Measurements from ENCODE around the gene VPS35L.

The VPS35L gene

DNA sequence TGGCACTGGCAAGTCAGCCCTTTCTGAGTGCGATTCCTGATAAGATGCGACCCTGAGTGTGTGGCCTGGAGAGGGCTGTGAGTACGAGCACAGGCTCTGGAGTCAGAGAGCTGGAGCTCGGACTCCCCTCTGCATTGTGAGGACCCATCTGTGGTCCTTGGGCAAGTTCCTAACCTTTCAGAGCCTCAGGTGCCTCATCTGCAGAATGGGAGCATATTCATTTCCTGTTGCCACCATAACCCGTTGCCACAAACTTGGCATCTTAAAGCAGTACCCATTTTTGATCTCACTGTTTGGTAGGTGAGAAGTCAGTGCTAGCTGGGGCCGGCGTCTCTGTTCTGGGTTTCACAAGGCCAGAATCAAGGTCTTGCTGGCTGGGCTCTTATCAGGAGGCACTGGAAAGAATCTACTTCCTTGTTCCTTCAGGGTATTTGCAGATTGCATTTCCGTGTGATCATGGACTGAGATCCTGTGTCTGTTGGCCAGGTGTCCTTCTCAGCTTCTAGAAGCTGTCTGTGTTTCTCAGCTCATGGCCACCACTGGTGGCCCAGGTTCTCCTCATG is 142.3 kb downstream of the VPS35L start:
- Mint-ChIP-seq H3K9me3 (no peaks in the 10 kb centered on the region), H3K27me3 (no peaks in the 10 kb centered on the region), H3K27ac (no peak overlapping the region), H3K4me3 (no peak overlapping the region), H3K36me3 (ENCODE audit: low read depth) (peaks cover 59% of the 10 kb centered on the region), H3K4me1 (peaks cover 40% of the 10 kb centered on the region)
- no peak for DNase-seq
- ATAC-seq = no peak

DNA sequence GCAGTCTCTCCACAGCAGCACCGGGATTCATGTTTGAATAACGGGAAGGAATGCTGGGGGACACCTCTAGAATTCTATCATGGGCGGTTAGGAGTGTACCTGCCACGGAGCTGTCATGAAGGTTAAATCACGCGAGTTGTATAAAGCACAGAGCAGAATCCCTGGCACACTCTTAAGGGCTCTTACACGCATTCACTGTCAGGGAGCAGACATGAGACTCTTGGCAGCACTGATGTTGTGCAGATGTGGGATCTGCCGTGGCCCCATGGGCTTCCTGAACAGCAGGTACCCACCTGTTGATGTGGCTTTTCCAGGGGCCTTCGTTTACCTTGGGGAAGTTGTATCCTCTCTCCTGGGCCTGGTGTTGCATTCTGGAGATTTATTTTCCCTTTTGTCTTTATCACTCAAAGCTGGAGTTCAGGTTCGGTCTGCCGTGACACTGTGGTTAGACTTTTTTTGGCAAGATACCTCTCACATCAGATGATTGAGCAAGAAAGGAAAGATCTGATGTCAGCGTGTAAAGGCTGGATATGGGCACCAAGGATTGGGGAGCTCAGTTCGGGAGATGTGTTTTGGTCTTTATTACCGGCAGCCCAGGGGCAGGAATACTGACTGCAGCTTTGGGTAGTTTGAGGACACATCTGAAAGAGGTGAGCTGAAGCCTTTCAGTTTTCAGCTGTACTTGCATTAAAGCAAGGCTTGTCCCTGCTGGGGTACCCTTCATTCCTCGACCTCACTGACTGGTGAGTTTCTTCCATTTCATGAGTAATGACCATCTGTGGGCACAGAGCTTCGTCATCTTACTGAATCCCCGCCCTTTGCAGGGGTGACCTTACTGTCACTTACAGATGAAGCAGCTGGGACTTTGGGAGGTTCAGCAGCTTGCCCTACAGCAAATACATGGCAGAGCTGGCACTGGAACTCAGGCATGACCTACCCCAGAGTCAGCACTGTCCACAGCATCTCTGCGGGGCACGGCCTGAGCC is 143.3 kb downstream of the VPS35L start:
- Mint-ChIP-seq H3K27me3 (no peaks in the 10 kb centered on the region), H3K27ac (no peak overlapping the region), H3K9me3 (no peaks in the 10 kb centered on the region), H3K4me1 (peaks cover 40% of the 10 kb centered on the region), H3K4me3 (no peak overlapping the region), H3K36me3 (ENCODE audit: low read depth) (peaks cover 61% of the 10 kb centered on the region)
- ATAC-seq = peak; percentile 79
- no peak for DNase-seq

DNA sequence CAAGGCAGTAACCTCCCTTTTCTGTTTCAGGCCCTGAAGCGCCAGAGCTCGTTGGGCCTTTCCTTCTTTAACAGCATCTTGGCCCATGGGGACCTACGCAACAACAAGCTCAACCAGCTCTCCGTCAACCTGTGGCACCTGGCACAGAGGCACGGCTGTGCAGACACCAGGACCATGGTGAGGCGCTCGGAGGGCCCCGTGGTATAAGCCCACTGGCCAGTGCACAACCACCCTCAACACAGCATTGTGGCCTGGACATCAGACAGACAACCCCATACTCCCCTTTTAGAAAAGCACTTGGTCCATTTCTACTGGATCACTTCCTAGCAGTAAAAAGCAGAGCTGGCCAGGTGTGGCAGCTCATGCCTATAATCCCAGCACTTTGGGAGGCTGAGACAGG is 144.0 kb downstream of the VPS35L start:
- no peaks in the 10 kb centered on the region for H3K27me3 Mint-ChIP-seq
- H3K9me3 Mint-ChIP-seq = no peaks in the 10 kb centered on the region
- peaks cover 40% of the 10 kb centered on the region for H3K4me1 Mint-ChIP-seq
- H3K27ac Mint-ChIP-seq = no peak overlapping the region
- no peak overlapping the region for H3K4me3 Mint-ChIP-seq
- ATAC-seq (no peak), DNase-seq (no peak)
- H3K36me3 Mint-ChIP-seq (ENCODE audit: low read depth) = peaks cover 64% of the 10 kb centered on the region

DNA sequence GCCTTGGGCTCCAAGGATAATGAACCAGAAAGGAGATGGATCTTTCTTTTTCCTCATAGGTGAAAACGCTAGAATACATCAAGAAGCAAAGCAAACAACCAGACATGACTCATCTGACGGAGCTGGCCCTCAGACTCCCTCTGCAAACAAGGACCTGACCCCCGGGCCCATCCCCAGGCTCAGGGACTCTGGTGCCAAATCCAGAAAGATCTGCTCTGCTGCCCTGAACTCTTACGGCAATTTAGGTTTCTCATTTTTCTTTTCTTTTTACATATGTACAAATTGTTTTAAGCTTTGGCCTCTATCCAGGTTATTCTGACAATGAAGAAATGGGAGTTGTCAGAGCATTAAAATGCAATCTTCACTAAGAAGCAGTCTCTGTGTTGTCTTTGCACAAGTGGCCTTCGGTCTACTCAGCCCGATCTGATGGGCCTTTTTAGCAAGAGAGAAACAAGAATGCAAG is 144.8 kb downstream of the VPS35L start:
- DNase-seq = no peak
- Mint-ChIP-seq H3K4me3 (no peak overlapping the region), H3K9me3 (no peaks in the 10 kb centered on the region), H3K27ac (no peak overlapping the region), H3K4me1 (peaks cover 36% of the 10 kb centered on the region), H3K36me3 (ENCODE audit: low read depth) (peaks cover 67% of the 10 kb centered on the region), H3K27me3 (no peaks in the 10 kb centered on the region)
- ATAC-seq = no peak

DNA sequence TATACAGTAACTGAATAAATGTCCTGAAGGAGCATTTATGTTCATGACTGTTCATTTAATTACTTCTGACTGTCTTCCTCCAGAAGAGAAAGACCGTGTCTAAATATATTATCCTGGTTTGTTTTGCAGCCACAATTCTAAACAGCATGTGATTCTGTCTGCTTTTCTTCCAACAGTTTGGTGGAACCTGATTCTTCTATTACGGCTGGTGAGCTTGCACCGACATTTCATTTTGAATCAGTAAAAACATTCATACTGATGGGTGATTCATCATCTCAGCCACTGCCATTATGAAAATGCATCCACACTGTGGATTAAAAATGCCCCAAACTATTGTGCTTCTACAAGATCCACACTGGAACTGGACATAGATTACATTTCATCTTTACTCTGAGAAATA is 145.6 kb downstream of the VPS35L start:
- Mint-ChIP-seq H3K36me3 (ENCODE audit: low read depth) (peaks cover 74% of the 10 kb centered on the region), H3K27ac (peak overlapping the region; percentile 20), H3K4me1 (peaks cover 35% of the 10 kb centered on the region), H3K27me3 (no peaks in the 10 kb centered on the region), H3K9me3 (no peaks in the 10 kb centered on the region), H3K4me3 (no peak overlapping the region)
- no peak for ATAC-seq
- DNase-seq = no peak

DNA sequence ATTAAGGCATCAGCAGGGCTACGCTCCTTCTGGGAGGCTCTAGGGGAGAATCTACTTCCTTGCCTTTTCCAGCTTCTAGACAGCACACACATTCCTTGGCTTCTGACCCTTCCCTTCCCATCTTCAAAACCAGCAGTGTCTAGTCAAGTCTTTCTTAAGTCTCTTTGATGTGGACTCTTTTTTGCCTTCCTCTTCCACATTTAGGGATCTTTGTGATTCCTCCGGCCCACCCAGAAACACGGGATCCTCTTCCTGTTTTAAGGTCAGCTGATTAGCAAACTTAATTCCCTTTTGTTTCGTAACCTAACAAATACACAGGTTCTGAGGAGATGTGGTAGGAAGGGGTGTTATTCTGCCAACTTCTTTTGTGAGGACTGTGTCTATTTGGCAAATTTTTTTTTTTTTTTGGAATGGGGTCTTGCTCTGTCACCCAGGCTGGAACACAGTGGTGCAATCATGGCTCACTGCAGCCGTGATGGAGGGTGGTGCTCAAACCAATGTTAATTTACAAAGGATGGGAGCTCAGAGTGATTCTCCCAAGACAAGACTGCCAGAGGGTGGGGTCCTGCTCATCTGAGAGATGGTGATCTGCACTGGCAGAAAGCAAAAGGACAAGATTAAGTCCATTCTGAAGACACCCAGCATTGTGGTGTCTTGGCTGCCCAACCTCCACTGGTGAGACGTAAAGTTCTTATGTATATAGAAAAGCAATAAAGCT is 147.8 kb downstream of the VPS35L start:
- H3K4me1 Mint-ChIP-seq = peaks cover 16% of the 10 kb centered on the region
- H3K27me3 Mint-ChIP-seq = no peaks in the 10 kb centered on the region
- H3K36me3 Mint-ChIP-seq (ENCODE audit: low read depth) = peaks cover 69% of the 10 kb centered on the region
- no peak for DNase-seq
- no peak for ATAC-seq
- no peaks in the 10 kb centered on the region for H3K9me3 Mint-ChIP-seq
- no peak overlapping the region for H3K27ac Mint-ChIP-seq
- no peak overlapping the region for H3K4me3 Mint-ChIP-seq

DNA sequence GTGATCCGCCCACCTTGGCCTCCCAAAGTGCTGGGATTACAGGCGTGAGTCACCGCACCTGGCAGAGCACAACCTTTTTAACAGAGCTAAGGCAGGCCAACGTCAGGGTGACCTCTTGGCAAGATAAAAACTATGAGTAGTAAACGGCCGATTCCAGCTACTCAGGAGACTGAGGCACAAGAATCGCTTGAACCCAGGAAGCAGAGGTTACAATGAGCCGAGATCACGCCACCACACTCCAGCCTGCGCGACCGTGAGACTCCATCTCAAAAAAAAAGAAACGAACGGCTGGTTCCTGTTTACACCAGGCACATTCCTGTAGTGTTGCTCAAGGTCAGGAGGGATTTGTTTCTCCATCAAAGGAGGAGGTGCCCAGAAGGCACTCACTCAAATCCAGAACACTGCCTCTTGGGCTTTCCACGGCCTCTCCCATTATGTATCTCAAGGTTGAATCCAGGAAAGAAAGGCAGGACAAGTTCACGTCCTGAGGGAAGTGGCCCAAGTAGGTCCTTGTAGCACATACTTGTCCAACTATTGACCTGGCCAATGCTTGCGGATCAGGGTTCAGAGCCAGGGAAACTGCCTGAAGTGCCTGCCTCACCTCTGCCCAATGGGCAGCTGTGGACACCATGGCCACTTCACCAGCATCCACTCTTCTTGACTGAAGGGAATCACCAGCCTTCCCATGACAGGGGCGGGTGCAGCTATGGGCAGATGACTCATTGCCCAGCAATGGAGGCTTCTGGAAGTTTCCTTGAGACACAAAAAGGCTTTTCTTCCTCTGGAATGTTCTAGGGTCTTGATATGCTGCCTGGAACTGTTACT is 149.0 kb downstream of the VPS35L start:
- ATAC-seq (no peak), DNase-seq (no peak)
- Mint-ChIP-seq H3K27ac (peak overlapping the region; percentile 46), H3K27me3 (no peaks in the 10 kb centered on the region), H3K4me1 (peaks cover 4% of the 10 kb centered on the region), H3K9me3 (no peaks in the 10 kb centered on the region), H3K36me3 (ENCODE audit: low read depth) (peaks cover 66% of the 10 kb centered on the region), H3K4me3 (no peak overlapping the region)

DNA sequence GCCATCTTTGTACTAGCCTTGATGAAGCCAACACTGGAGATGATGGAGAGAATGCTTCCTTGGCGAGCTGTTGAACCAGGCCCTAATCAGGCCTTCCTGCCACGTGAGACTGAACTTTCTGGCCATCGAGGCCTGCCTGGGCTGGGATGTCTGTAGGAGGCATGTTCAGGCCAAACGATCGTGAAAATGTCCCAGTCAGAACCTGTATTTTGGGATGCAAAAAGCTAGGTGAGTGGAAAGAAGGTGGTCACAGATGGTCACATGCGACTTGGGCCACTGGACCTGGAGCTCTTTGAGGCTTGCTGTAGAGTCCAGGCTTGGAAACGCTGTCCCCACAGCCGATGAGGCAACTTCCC is 149.6 kb downstream of the VPS35L start:
- no peak for ATAC-seq
- Mint-ChIP-seq H3K4me3 (no peak overlapping the region), H3K9me3 (no peaks in the 10 kb centered on the region), H3K27me3 (no peaks in the 10 kb centered on the region), H3K27ac (peak overlapping the region; percentile 46), H3K36me3 (ENCODE audit: low read depth) (peaks cover 62% of the 10 kb centered on the region), H3K4me1 (peaks cover 3% of the 10 kb centered on the region)
- DNase-seq = no peak

DNA sequence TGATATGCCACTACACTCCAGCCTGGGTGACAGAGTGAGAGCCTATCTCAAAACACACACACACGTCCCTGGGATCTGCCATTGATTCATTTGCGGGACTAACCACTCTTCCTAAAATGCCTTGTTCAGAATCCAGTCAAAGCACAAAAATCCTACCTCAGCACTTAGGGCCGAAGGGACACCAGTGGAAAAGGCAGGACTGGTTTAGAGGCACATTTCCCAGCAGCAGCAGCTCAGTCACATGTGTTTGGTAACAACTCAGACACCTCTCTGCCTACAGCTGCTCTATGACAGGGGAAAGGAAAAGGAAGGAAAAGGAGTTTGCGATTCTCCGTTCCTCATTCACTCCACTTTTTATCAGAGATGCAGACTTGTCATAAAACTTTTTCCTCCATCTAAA is 150.3 kb downstream of the VPS35L start:
- no peaks in the 10 kb centered on the region for H3K27me3 Mint-ChIP-seq
- peaks cover 55% of the 10 kb centered on the region for H3K36me3 Mint-ChIP-seq (ENCODE audit: low read depth)
- H3K9me3 Mint-ChIP-seq = no peaks in the 10 kb centered on the region
- peaks cover 3% of the 10 kb centered on the region for H3K4me1 Mint-ChIP-seq
- DNase-seq (no peak), ATAC-seq (no peak)
- no peak overlapping the region for H3K4me3 Mint-ChIP-seq
- no peak overlapping the region for H3K27ac Mint-ChIP-seq

DNA sequence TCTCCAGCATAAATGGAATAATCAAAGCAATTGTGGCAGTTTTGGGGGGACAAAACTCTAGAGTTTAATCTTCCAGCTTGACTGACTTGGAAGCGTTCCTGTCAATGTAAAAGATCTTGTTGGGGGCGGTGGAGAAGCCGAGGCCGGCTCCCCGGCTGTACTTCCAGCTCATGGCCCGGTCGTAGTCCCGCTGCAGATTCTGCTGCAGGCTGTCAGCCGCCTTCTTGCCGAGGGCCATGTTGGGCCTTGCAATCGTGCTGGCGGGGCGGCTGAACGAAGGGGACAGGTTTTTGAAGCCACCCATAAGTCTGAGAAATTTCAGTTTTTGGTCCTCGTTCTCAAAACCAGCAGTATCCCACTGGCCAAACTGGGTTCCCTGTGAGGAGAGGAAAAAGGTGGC is 151.3 kb downstream of the VPS35L start:
- Mint-ChIP-seq H3K9me3 (no peaks in the 10 kb centered on the region), H3K36me3 (ENCODE audit: low read depth) (peaks cover 53% of the 10 kb centered on the region), H3K4me3 (no peak overlapping the region), H3K4me1 (no peaks in the 10 kb centered on the region), H3K27ac (no peak overlapping the region), H3K27me3 (no peaks in the 10 kb centered on the region)
- DNase-seq (no peak), ATAC-seq (no peak)

DNA sequence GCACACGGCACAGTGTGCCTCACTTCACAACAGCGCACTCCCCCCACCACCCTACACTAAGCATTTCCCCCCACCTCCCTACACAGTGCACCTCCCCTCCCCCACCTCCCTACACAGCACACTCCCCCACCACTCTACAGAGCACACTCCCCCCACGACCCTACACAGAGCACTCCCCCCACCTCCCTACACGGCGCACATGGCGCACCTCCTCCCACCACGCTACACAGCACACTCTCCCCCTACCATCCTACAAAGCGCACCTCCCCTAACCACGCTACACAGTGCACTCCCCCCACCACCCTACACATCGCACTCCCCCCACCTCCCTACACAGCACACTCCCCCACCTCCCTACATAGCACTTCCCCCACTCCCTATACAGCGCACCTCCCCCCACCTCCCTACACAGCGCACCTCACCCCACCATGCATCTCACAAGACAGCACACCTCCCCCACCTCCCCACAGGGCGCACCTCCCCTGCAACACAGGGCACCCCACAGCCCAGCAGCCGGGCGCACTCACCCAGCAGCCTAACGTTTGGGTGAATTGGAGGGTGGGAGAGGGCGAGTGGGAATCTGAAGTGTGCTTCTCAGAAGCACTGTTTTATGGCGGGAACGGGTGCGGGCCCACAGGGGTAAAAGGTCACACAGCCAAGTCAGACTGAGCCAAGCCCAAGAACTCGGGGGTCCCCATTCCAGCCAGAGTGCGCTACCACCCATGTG is 152.2 kb downstream of the VPS35L start:
- Mint-ChIP-seq H3K27ac (no peak overlapping the region), H3K9me3 (no peaks in the 10 kb centered on the region), H3K27me3 (no peaks in the 10 kb centered on the region), H3K4me1 (no peaks in the 10 kb centered on the region), H3K4me3 (no peak overlapping the region), H3K36me3 (ENCODE audit: low read depth) (peaks cover 46% of the 10 kb centered on the region)
- ATAC-seq (peak; percentile 27), DNase-seq (no peak)

DNA sequence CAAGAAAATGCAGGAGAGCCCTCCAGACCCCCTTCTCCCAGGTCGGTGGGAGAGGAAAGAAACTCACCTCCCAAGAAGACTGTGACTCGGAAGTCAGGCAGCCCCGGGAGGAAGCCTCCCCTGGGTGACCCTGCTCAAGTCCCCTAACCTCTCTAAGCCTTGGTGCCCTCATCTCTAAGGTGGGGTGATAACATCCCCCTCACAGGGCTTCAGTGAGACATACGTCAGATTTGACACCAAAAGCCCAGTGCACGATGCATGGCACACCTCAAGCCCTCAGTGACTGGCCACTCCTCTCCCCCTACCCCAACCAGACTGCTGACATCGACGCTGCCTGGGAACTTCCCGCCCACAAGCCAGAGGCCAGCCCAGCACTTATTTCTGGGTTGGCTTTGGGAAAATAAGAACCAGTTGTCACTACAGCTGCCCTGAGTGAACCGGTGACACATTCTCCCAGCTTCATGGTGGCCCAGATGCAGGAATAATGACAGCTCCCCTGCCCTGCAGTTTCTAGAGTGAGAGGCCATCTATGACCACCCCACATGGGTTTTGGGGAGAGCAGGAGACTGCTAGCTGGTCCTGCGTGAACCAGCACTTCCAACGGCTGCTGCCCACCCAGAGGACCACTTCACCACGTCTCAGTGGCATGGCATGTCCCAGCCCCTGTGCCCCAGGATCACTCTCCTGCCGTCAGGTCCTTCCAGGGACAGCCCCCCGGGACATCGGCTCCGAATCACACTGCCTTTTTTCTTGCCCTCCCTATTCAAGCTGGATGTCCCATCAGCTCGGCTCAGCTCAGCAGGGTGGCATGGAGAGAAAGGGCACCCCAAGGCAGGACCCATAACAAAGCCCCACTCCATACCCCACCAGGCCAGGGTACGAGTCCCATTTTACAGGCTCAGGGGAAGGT is 153.0 kb downstream of the VPS35L start:
- no peaks in the 10 kb centered on the region for H3K9me3 Mint-ChIP-seq

More for the DNA sequence above, 153.0 kb downstream of the VPS35L start:
- no peak overlapping the region for H3K27ac Mint-ChIP-seq
- H3K4me3 Mint-ChIP-seq = no peak overlapping the region
- peaks cover 44% of the 10 kb centered on the region for H3K36me3 Mint-ChIP-seq (ENCODE audit: low read depth)
- no peaks in the 10 kb centered on the region for H3K27me3 Mint-ChIP-seq
- no peaks in the 10 kb centered on the region for H3K4me1 Mint-ChIP-seq
- ATAC-seq (no peak), DNase-seq (no peak)

Data from activated naive CD8-positive, alpha-beta T cell treated with anti-CD3 and anti-CD28 coated beads, Interleukin-2, amount 50 U/mL, for 24 hours (primary cell).